Measurements from ENCODE around the gene EIF4EBP3. TPM values are rescaled to one million over a fixed set of nuclear protein-coding genes. Genes with fewer than 3 reads are reported as not detected.

The EIF4EBP3 gene
- total and polyA plus RNA-seq, 8 donors, result 7.2 to 55.5 (median 13.7) TPM

GRCh38 chr5:140595538-140596300, 48.3 kb downstream of the EIF4EBP3 start:
- peak in 1 of 6 donors; percentile 48 for DNase-seq
- Histone ChIP-seq H3K27ac (peak overlapping the region in 3 of 4 donors; percentile 4 to 46 (median 8)), H3K36me3 (no peaks in the 10 kb centered on the region), H3K9me3 (no peaks in the 10 kb centered on the region), H3K4me3 (no peak overlapping the region), H3K27me3 (no peaks in the 10 kb centered on the region), H3K4me1 (peaks cover 0 to 10% (median 0%) of the 10 kb centered on the region in 3 donors)
- TF ChIP-seq CTCF (IDR thresholded peaks at IDR 0.05), result no peak
- FAIRE-seq, result no peak
- intact Hi-C loops (cut with DNase I), result no loop called here
- ATAC-seq, result peak in 3 of 4 donors; percentile 37 to 75 (median 72)
- 68 to 70% methylated on average over 5 of the region's 5 CpGs for WGBS, 2 donors

GRCh38 chr5:140596321-140596741, 48.9 kb downstream of the EIF4EBP3 start:
- H3K4me1 ChIP-seq, result peaks cover 0 to 10% (median 0%) of the 10 kb centered on the region in 3 donors
- FAIRE-seq, result no peak
- H3K4me3 ChIP-seq, result peak overlapping the region in 1 of 4 donors; percentile 14
- H3K36me3 ChIP-seq, result no peaks in the 10 kb centered on the region
- H3K27me3 ChIP-seq, result no peaks in the 10 kb centered on the region
- no peaks in the 10 kb centered on the region for H3K9me3 ChIP-seq
- H3K27ac ChIP-seq, result peak overlapping the region in 3 of 4 donors; percentile 8 to 50 (median 49)
- no peak for TF ChIP-seq CTCF (IDR thresholded peaks at IDR 0.05)
- intact Hi-C loops (cut with DNase I), result no loop called here
- peak; percentile 67 to 85 (median 78) for ATAC-seq
- peak in 1 of 6 donors; percentile 31 for DNase-seq
- 16 to 24% methylated on average over 1 of the region's 1 CpG for WGBS, 2 donors

GRCh38 chr5:140598836-140599235, 51.4 kb downstream of the EIF4EBP3 start:
- no peaks in the 10 kb centered on the region for H3K27me3 ChIP-seq
- no peak for TF ChIP-seq CTCF (IDR thresholded peaks at IDR 0.05)
- peaks cover 0 to 10% (median 0%) of the 10 kb centered on the region in 3 donors for H3K4me1 ChIP-seq
- H3K27ac ChIP-seq, result no peak overlapping the region
- 88 to 89% methylated on average over 2 of the region's 2 CpGs for WGBS, 2 donors
- no peak for ATAC-seq
- H3K36me3 ChIP-seq, result no peaks in the 10 kb centered on the region
- DNase-seq, result no peak
- intact Hi-C loops (cut with DNase I), result no loop called here
- no peak overlapping the region for H3K4me3 ChIP-seq
- H3K9me3 ChIP-seq, result no peaks in the 10 kb centered on the region
- FAIRE-seq, result no peak

Small RNAs within 50 kb of the gene (microRNA-seq; reads per million reads assigned to microRNA genes)
- 0 reads per million in 2 donors for gene MIR6831

Other genes starting within 250 kb of the EIF4EBP3 start
- 10 to 100 TPM; 10.5 to 26.3 (median 15.0) TPM for gene PFDN1, start 244.6 kb upstream of the EIF4EBP3 start, total RNA-seq
- 10 to 100 TPM; 38.9 to 43.9 TPM for gene PFDN1, start 244.6 kb upstream of the EIF4EBP3 start, polyA plus RNA-seq
- gene HBEGF, start 201.1 kb upstream of the EIF4EBP3 start, total RNA-seq, result 1 to 10 TPM in 5 of 6 donors, under 1 TPM in 1; 0.97 to 5.0 (median 1.7) TPM
- gene HBEGF, start 201.1 kb upstream of the EIF4EBP3 start, polyA plus RNA-seq, result 1 to 10 TPM; 1.9 to 3.1 TPM
- gene SLC4A9, start 187.5 kb upstream of the EIF4EBP3 start, total RNA-seq, result under 1 TPM in 4 of 6 donors, not detected in 2; 0.12 to 0.32 (median 0.23) TPM
- gene SLC4A9, start 187.5 kb upstream of the EIF4EBP3 start, polyA plus RNA-seq, result 1 to 10 TPM in 1 of 2 donors, under 1 TPM in 1; 0.89 to 1.0 TPM
- 10 to 100 TPM; 56.0 to 77.7 (median 64.0) TPM for gene ANKHD1, start 145.8 kb upstream of the EIF4EBP3 start, total RNA-seq
- 10 to 100 TPM; 56.4 to 76.1 TPM for gene ANKHD1, start 145.8 kb upstream of the EIF4EBP3 start, polyA plus RNA-seq
- gene SRA1, start 9.8 kb downstream of the EIF4EBP3 start, total RNA-seq, result 10 to 100 TPM in 4 of 6 donors, 1 to 10 TPM in 2; 7.0 to 14.3 (median 11.2) TPM
- 10 to 100 TPM; 20.5 to 29.7 TPM for gene SRA1, start 9.8 kb downstream of the EIF4EBP3 start, polyA plus RNA-seq
- 10 to 100 TPM in 4 of 6 donors, 1 to 10 TPM in 2; 8.1 to 20.0 (median 12.7) TPM for gene APBB3, start 16.9 kb downstream of the EIF4EBP3 start, total RNA-seq
- 10 to 100 TPM; 48.1 to 51.0 TPM for gene APBB3, start 16.9 kb downstream of the EIF4EBP3 start, polyA plus RNA-seq
- 10 to 100 TPM; 17.0 to 36.5 (median 26.4) TPM for gene SLC35A4, start 17.2 kb downstream of the EIF4EBP3 start, total RNA-seq
- 10 to 100 TPM; 19.5 to 24.9 TPM for gene SLC35A4, start 17.2 kb downstream of the EIF4EBP3 start, polyA plus RNA-seq
- 10 to 100 TPM in 3 of 6 donors, 1 to 10 TPM in 3; 4.3 to 45.8 (median 16.1) TPM for gene CD14, start 85.5 kb downstream of the EIF4EBP3 start, total RNA-seq
- 10 to 100 TPM; 11.8 to 17.6 TPM for gene CD14, start 85.5 kb downstream of the EIF4EBP3 start, polyA plus RNA-seq
- 10 to 100 TPM in 1 of 6 donors, 1 to 10 TPM in 5; 5.5 to 12.3 (median 8.0) TPM for gene TMCO6, start 91.8 kb downstream of the EIF4EBP3 start, total RNA-seq
- gene TMCO6, start 91.8 kb downstream of the EIF4EBP3 start, polyA plus RNA-seq, result 10 to 100 TPM; 17.2 to 19.7 TPM
- gene NDUFA2, start 100.0 kb downstream of the EIF4EBP3 start, total RNA-seq, result 10 to 100 TPM; 20.7 to 31.9 (median 24.2) TPM
- 100 to 1,000 TPM; 106 to 125 TPM for gene NDUFA2, start 100.0 kb downstream of the EIF4EBP3 start, polyA plus RNA-seq
- 10 to 100 TPM; 25.1 to 43.5 (median 28.1) TPM for gene IK, start 100.2 kb downstream of the EIF4EBP3 start, total RNA-seq
- gene IK, start 100.2 kb downstream of the EIF4EBP3 start, polyA plus RNA-seq, result 10 to 100 TPM; 31.2 to 53.4 TPM
- gene WDR55, start 117.2 kb downstream of the EIF4EBP3 start, total RNA-seq, result 10 to 100 TPM; 10.2 to 14.1 (median 11.9) TPM
- 10 to 100 TPM; 17.1 to 19.2 TPM for gene WDR55, start 117.2 kb downstream of the EIF4EBP3 start, polyA plus RNA-seq
- gene DND1, start 125.9 kb downstream of the EIF4EBP3 start, total RNA-seq, result 1 to 10 TPM in 1 of 6 donors, under 1 TPM in 5; 0.37 to 1.0 (median 0.56) TPM
- gene DND1, start 125.9 kb downstream of the EIF4EBP3 start, polyA plus RNA-seq, result 1 to 10 TPM; 3.5 to 3.8 TPM
- 10 to 100 TPM; 24.7 to 34.7 (median 30.1) TPM for gene HARS1, start 143.7 kb downstream of the EIF4EBP3 start, total RNA-seq
- gene HARS1, start 143.7 kb downstream of the EIF4EBP3 start, polyA plus RNA-seq, result 10 to 100 TPM; 46.8 to 47.8 TPM
- 10 to 100 TPM in 1 of 6 donors, 1 to 10 TPM in 5; 5.9 to 15.9 (median 8.6) TPM for gene HARS2, start 143.8 kb downstream of the EIF4EBP3 start, total RNA-seq
- 10 to 100 TPM; 12.4 to 23.6 TPM for gene HARS2, start 143.8 kb downstream of the EIF4EBP3 start, polyA plus RNA-seq
- 10 to 100 TPM; 10.5 to 28.0 (median 15.8) TPM for gene ZMAT2, start 152.8 kb downstream of the EIF4EBP3 start, total RNA-seq
- gene ZMAT2, start 152.8 kb downstream of the EIF4EBP3 start, polyA plus RNA-seq, result 10 to 100 TPM; 21.2 to 42.9 TPM
- gene PCDHA1, start 238.5 kb downstream of the EIF4EBP3 start, total RNA-seq, result under 1 TPM in 4 of 6 donors, not detected in 2; 0.03 to 0.13 (median 0.09) TPM
- gene PCDHA1, start 238.5 kb downstream of the EIF4EBP3 start, polyA plus RNA-seq, result under 1 TPM; 0.04 to 0.47 TPM
- gene PCDHA2, start 247.2 kb downstream of the EIF4EBP3 start, total RNA-seq, result under 1 TPM in 5 of 6 donors, not detected in 1; 0.08 to 0.31 (median 0.12) TPM
- under 1 TPM; 0.19 to 0.40 TPM for gene PCDHA2, start 247.2 kb downstream of the EIF4EBP3 start, polyA plus RNA-seq